Measurements from ENCODE around the gene ZNF787.

- TF ChIP-seq, protein P1, sequence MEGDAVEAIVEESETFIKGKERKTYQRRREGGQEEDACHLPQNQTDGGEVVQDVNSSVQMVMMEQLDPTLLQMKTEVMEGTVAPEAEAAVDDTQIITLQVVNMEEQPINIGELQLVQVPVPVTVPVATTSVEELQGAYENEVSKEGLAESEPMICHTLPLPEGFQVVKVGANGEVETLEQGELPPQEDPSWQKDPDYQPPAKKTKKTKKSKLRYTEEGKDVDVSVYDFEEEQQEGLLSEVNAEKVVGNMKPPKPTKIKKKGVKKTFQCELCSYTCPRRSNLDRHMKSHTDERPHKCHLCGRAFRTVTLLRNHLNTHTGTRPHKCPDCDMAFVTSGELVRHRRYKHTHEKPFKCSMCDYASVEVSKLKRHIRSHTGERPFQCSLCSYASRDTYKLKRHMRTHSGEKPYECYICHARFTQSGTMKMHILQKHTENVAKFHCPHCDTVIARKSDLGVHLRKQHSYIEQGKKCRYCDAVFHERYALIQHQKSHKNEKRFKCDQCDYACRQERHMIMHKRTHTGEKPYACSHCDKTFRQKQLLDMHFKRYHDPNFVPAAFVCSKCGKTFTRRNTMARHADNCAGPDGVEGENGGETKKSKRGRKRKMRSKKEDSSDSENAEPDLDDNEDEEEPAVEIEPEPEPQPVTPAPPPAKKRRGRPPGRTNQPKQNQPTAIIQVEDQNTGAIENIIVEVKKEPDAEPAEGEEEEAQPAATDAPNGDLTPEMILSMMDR (IDR thresholded peaks at IDR 0.05; ENCODE audit: borderline replicate concordance, extremely low read depth, low read length, poor library complexity, severe bottlenecking): no peak
- no peak for TF ChIP-seq EZH2 (IDR thresholded peaks at IDR 0.05; ENCODE audit: borderline replicate concordance, low read depth, low read length, severe bottlenecking)
Observed at GRCh38 chr19:56094449-56094848, 26.6 kb downstream of the ZNF787 start.
